Embryonic facial prominence (tissue), 1 donor: Measurements from ENCODE around the gene PLEKHJ1.

Experiments
- DNase-seq: peaks from one replicate; pipeline ENCODE4 v3.0.0-alpha.2; 2016; ENCODE audit errors: extremely low spot score

PLEKHJ1 gene

DNA sequence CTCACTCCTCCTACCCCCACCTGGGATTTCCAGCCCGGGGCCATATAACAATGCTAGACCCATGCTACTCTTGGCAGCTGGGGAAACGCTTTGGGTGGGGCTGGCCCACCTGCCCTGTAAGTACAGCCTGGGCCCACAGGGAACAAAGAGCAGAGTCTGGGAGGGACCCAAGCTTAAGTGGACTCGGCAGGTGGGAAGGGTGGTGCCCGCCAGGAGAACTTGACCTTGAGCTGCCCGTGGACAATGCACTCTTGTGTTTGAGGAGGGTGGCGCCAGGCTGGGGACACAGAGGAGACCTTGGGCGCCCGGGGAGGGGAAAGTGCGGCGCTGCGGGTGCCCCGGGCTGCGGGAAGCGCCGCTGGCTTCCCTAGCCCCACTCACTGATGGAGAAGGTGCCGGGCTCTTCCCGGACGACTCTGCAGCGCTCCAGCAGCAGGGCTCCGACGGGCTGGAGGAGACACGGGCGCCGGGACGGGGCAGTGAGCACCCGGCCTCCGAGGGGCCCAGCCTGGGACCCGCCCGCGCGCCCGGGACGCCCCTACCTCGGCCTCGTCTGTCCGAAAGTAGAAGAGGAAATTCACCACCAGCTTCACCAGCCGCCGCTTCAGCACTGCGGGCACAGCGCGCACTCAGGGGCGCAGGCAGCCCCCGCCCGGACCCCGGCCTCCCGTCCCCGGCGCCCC is 607 bp downstream of the PLEKHJ1 start:
- no peak for DNase-seq

- no peak for DNase-seq
These were observed 1.1 kb downstream of the PLEKHJ1 start for GRCh38 chr19:2234996-2235380.

- DNase-seq: no peak
These were observed 2.4 kb downstream of the PLEKHJ1 start for GRCh38 chr19:2233601-2234280.

DNA sequence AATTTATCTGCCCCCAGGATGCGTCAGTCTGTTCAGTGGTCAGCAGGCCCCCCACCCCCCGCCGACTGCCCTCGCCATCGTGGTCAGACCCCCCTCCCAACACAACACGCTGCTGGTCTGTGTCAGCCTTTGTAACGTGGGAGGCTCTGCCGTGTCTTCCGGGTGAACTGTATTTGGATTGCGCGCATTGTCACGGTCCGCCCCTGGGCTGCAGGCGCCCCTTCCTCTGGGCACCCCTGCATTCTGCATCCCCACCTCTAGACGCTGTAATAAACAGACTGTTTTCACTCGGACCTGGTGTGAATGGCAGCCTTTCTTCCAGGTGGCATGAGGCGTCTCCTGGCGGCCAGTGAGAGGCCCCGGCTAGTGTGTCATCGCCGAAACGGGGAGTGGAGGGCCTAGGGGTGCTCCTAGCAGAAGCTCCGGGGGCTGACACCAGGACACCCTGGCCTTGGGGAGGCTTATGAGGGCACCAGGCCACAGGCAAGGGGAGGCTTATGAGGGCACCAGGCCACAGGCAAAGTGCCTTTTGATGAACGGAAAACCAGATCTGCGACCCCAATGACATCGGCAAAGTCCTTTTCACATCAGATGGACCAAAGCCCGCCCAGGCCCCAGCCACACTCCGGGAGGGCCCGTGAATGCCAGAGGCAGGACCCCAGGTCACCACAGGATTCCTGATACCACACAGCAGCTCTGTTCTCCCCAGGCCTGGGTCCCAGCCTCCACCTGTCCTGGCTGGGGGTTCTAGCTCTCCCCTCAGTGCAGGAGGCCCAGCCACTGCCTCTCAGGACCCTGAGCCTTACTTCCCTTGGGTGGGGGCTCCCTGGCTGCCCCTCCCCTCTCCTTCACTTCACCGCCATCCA is 3.6 kb downstream of the PLEKHJ1 start:
- no peak for DNase-seq

GRCh38 chr19:2231621-2232221 is 4.4 kb downstream of the PLEKHJ1 start:
- DNase-seq: no peak

GRCh38 chr19:2230807-2231533 is 5.2 kb downstream of the PLEKHJ1 start:
- no peak for DNase-seq

GRCh38 chr19:2230033-2230531 is 6.0 kb downstream of the PLEKHJ1 start:
- no peak for DNase-seq

GRCh38 chr19:2229103-2230032 is 6.8 kb downstream of the PLEKHJ1 start:
- no peak for DNase-seq

DNA sequence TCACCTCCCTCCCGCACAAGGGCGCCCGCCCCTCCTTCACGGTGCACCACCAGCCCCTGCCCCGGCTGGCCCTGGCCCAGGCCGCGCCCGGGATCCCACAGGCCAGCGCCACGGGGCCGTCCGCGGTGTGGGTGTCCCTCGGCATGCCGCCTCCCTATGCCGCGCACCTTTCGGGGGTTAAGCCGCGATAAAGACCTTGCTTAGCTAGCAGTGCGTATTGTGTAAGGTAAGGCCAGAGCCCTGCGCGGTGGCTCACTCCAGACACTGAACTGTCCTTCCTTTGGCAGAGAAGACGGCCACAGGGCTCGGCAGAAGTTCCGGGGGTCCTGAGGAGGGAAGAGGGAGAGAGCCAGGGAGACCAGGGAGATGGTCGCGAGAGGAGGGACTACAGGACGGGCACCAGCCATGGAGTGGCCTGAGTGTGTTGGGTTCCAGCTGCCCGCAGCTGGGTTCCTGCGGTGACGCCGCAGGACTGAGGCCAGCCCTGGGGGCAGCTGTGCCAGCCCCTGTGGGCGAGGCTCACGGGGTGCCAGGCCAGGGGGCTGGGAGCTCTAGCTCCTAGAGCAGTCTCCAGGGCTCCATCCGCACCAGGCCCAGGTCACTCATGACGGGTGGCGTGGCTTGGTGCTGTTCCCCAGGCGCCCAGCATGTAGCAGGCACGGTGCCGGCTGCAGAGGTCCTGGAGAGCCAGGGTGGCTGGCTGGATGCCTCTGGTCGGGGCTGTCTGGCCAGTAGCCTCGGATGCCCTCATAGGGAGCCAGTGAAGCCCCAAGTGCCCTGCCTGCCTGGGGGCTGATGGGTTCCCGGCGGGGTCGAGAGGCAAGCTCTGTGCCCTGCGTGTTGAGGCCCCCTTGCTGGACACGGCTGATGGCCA is 7.7 kb downstream of the PLEKHJ1 start:
- no peak for DNase-seq

DNA sequence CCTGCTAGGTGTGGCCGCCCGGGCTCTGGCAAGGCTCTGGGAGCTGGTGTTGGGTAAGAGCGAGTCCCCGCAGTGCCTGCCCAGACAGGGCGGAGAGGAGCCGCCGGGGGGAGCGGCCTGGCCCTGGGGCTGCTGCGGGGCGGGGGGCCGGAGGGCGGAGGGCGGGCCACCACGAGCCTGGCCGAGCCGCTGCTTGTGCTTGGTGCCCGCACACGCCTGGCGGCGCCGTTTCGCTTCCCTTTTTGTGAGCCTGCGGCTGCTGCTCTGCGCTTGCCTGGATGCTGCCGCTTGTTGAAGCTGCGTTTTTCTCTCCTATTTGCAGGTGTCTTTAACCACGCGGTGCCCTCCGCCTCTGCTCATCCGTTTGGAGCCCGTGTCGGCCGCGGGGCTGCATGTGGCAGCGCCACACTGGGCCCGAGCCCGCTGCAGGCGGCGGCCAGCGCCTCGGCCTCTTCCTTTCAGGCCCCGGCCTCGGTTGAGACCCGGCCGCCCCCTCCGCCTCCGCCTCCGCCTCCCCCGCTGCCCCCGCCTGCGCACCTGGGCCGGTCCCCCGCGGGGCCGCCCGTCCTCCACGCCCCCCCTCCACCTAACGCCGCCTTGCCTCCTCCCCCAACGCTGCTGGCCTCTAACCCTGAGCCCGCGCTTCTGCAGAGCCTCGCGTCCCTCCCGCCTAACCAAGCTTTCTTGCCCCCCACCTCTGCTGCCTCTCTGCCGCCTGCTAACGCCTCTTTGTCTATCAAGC is 8.5 kb downstream of the PLEKHJ1 start:
- no peak for DNase-seq

DNA sequence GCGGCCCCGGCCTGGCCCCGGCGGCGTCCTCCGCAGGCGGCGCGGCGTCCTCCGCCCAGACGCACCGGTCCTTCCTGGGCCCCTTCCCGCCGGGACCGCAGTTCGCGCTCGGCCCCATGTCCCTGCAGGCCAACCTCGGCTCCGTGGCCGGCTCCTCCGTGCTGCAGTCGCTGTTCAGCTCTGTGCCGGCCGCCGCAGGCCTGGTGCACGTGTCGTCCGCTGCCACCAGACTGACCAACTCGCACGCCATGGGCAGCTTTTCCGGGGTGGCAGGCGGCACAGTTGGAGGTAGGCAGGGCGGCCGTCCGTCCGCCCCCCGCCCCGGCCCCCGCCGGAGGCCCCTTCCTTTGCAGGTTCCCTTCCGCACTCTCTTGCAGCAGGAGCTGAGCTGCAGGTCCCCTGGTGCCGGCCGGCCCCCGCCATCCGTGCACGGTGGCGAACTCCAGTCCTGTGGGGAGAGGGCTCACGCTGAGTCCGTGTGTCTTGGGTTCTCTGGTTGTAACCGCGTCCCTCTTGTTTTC is 9.2 kb downstream of the PLEKHJ1 start:
- DNase-seq: no peak

- no peak for DNase-seq
These were observed 9.9 kb downstream of the PLEKHJ1 start for GRCh38 chr19:2226051-2226839.

- no peak for DNase-seq
These were observed 10.6 kb downstream of the PLEKHJ1 start for GRCh38 chr19:2225415-2226050.

- DNase-seq: no peak
These were observed 11.3 kb downstream of the PLEKHJ1 start for GRCh38 chr19:2224754-2225349.

DNA sequence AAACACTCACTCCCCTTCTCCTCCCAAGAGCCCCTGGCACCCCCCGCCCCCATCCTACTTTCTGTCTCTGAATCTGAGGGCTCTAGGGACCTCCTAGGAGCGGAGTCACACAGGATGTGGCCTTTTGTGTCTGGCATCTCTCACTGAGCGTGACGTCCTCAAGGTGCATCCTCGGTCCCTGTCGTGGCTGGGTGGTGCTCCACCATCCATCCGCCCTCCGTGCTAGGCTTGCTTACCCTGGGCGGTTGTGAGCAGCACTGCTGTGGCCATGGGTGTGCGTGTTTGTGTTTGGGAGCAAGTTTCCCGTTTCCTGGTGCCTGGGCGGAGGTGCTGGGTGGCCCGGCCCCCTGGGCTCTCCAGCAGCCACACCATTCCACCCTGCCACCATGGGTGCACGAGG is 12.2 kb downstream of the PLEKHJ1 start:
- no peak for DNase-seq

GRCh38 chr19:2223391-2223790 is 12.7 kb downstream of the PLEKHJ1 start:
- no peak for DNase-seq

- no peak for DNase-seq
These were observed 14.2 kb downstream of the PLEKHJ1 start for GRCh38 chr19:2221918-2222317.
